ENCODE measurements around the gene BTBD16. TPM values are rescaled to one million over a fixed set of nuclear protein-coding genes. Genes with fewer than 3 reads are reported as not detected.

The BTBD16 gene
- total RNA-seq, 1 donor from 2014 or later, result 1.3 TPM

- no peak overlapping the region for H3K4me3 ChIP-seq (ENCODE audit: low read depth, low read length)
- DNase-seq (ENCODE audit: low read depth), result no peak
- no peak for TF ChIP-seq CTCF (conservative IDR thresholded peaks at IDR 0.05; ENCODE audit: low read depth, low read length)
Measured at GRCh38 chr10:122346326-122346950, 75.3 kb downstream of the BTBD16 start.

- TF ChIP-seq CTCF (conservative IDR thresholded peaks at IDR 0.05; ENCODE audit: low read depth, low read length), result no peak
- no peak for DNase-seq (ENCODE audit: low read depth)
- no peak overlapping the region for H3K4me3 ChIP-seq (ENCODE audit: low read depth, low read length)
Measured at GRCh38 chr10:122347170-122347841, 76.2 kb downstream of the BTBD16 start.

- peak; percentile 96 for DNase-seq (ENCODE audit: low read depth)
- no peak overlapping the region for H3K4me3 ChIP-seq (ENCODE audit: low read depth, low read length)
- TF ChIP-seq CTCF (conservative IDR thresholded peaks at IDR 0.05; ENCODE audit: low read depth, low read length), result no peak
Measured at GRCh38 chr10:122348512-122348911, 77.4 kb downstream of the BTBD16 start.

GRCh38 chr10:122348935-122349361, 77.9 kb downstream of the BTBD16 start:
- no peak overlapping the region for H3K4me3 ChIP-seq (ENCODE audit: low read depth, low read length)
- no peak for DNase-seq (ENCODE audit: low read depth)
- TF ChIP-seq CTCF (conservative IDR thresholded peaks at IDR 0.05; ENCODE audit: low read depth, low read length), result no peak

GRCh38 chr10:122349758-122350369, 78.8 kb downstream of the BTBD16 start:
- no peak overlapping the region for H3K4me3 ChIP-seq (ENCODE audit: low read depth, low read length)
- no peak for DNase-seq (ENCODE audit: low read depth)
- TF ChIP-seq CTCF (conservative IDR thresholded peaks at IDR 0.05; ENCODE audit: low read depth, low read length), result no peak

GRCh38 chr10:122350893-122351292, 79.8 kb downstream of the BTBD16 start:
- no peak for TF ChIP-seq CTCF (conservative IDR thresholded peaks at IDR 0.05; ENCODE audit: low read depth, low read length)
- DNase-seq (ENCODE audit: low read depth), result no peak
- H3K4me3 ChIP-seq (ENCODE audit: low read depth, low read length), result no peak overlapping the region
